Measurements from ENCODE around the gene CDS2.
A peak's percentile ranks its signal among the peaks of the same experiment; 100 is the strongest.

CDS2 gene

GRCh38 chr20:5183731-5184474 lies 57.1 kb downstream of the CDS2 start:
- DNase-seq = no peak

GRCh38 chr20:5184684-5185083 lies 57.9 kb downstream of the CDS2 start:
- DNase-seq = no peak

GRCh38 chr20:5187122-5187521 lies 60.3 kb downstream of the CDS2 start:
- no peak for DNase-seq

GRCh38 chr20:5188736-5189135 lies 61.9 kb downstream of the CDS2 start:
- no peak for DNase-seq

GRCh38 chr20:5189917-5190316 lies 63.1 kb downstream of the CDS2 start:
- DNase-seq = no peak

DNA sequence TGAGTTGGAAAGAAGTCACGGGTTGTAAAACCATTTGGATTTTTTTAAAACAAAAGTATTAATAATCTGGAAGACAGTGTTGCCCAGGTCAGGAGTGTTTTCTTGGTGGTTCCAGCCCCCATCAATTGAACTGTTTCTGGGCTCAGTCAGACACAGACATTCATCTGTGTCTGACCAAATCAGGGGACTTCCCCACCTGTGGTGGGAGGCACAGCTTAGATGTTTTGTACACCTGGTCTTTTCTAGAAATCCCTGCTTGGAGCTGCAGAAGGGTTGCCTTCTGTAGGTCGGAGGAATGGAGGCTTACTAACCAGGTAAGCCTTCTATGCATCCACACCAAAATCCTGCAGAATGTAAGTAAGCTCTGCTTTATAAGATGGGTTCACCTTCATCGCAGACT lies 63.6 kb downstream of the CDS2 start:
- DNase-seq = no peak

GRCh38 chr20:5191829-5192569 lies 65.2 kb downstream of the CDS2 start:
- DNase-seq = peak; percentile 55 to 74

- no peak for DNase-seq
These were observed 66.0 kb downstream of the CDS2 start for GRCh38 chr20:5192570-5193431.

- no peak for DNase-seq
These were observed 68.8 kb downstream of the CDS2 start for GRCh38 chr20:5195655-5196054.

GRCh38 chr20:5196149-5196548 lies 69.3 kb downstream of the CDS2 start:
- no peak for DNase-seq

DNA sequence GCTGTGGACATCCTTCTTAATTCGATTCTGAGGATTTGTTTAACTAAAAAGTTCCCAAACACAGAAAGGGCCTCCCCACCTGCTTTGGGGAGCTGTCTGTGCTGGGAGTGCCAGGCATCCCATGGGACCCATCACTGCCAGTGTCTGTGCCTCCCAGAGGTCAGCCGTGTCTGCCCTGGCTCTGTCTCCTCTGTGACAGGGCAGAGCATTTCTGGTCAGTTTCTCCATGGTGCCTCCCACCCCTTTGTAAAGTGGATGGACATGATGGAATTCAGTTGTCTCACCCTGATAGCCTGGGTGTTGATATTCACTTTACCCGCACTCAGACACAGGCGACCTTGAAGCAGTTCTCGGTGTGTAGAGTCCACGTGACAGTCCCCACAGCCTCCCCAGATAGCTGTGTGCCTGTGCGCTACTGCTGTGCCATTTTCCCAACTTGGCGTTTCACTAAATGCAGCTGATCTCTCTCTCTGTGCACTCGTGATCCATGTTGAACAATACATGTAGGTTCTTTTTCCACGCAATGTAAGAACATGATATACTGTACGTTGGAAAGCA lies 70.5 kb downstream of the CDS2 start:
- DNase-seq = no peak

- DNase-seq = no peak
These were observed 71.2 kb downstream of the CDS2 start for GRCh38 chr20:5197847-5198650.

DNA sequence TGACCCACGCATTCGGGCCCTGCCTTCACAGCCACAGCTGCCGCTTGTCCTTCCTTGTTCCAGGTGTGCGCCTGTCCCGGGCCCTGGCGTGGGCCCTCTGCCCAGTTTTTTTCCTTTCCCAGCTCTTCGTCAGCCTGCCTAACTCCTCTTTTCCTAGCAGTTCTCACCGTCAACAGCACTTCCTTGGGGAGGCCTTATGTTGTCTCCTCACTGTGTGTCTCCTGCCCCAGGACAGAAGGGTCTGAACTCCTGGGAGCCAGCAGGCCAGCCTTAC lies 71.8 kb downstream of the CDS2 start:
- no peak for DNase-seq

DNA sequence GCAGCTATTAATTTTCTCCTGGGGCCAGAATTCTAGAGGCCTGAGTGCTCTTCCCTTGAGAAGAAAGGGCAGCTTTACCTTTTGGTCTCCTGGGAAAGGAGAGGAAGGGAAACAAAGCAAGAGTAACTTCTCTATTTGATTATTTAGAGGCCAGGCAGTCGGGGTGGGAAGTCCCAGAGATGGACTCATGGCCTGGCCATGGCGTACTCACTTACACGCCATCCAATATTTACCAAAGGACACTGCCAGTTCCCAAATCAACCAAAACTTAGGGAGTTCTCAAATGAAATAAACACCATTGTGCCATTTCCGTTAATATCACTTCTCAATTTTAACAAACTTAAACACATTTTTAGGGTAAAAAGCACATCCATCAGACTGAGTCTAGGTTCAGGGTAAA lies 76.6 kb downstream of the CDS2 start:
- no peak for DNase-seq

DNA sequence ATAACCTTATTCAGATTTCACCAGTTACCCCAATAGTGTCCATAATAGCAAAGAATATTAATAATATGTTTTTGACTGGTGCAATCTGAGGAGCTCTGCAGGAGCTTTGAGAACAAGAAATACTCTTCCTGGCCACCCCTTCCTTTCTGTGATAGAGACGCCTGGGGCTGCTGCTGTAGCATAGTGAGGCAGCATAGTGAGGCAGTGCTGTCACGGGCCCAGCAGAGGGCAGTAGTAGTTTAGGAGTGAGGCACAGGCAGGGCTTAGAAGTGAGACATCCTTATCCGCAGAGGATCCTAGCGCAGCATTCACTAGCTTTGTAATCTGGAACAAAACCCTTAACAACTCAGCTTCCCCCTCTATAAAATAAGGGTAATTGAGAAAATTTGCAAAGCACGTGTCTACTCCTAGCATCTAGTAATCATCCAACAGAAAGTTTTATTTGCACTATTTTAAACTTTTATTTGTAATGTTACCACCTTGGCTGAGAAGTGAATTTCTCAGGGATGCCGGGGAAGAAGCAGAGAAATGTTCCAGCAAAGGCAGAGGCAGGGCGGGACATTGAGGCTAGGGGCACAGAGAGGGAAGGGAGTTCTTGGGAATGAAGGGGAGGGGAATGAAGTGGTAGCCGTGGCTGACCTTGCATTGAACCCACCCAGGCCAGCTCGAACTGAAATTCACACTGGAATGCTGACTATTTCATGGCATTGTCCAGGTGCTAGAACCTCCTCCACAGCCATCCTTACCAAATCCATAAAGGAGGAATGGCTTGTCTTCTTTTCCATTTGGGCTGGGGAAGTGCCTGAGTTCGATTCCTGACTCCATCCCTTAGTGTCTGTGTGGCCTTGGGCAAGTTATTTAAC lies 78.8 kb downstream of the CDS2 start:
- DNase-seq = peak; percentile 64 to 69

DNA sequence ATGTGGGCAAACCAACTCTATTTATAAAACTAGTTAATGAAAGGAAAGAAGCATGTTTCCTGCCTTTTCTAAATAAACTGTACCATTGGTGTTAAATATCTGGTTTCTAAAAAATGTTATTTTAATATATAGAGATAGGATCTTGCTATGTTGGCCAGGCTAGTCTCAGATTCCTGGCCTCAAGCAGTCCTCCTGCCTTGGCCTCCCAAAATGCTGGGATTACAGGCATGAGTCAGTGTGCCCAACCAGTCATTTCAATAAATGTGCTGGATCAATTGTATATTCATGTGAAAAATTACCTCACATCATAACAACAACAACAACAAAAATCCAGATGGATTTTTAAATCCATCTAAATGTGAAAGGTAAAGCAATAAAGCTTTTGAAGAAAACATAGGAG lies 80.3 kb downstream of the CDS2 start:
- no peak for DNase-seq

- no peak for DNase-seq
These were observed 85.3 kb downstream of the CDS2 start for GRCh38 chr20:5211803-5212714.

DNA sequence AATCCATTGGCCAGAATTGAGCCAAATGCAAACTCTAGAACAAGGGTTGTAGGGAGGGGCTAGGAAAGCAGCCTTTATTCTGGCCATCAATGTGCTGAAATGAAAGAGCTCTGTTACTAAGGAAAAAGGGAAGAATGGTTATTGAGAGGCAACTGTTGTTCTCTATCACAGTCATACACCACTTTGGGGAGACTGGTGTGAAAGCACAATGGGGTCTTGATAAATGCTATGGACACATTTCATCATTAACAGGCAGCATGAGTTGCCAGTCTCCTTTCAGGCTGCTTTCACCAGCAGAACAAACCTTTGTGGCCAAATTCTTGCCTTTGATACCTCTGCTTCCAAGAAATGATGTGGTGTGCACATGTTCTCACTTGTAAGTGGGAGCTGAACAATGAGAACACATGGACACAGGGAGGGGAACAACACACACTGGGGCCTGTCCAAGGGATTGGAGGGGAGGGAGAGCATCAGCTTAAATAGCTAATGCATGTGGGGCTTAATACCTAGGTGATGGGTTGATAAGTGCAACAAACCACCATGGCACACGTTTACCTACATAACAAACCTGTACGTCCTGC lies 86.2 kb downstream of the CDS2 start:
- no peak for DNase-seq

DNA sequence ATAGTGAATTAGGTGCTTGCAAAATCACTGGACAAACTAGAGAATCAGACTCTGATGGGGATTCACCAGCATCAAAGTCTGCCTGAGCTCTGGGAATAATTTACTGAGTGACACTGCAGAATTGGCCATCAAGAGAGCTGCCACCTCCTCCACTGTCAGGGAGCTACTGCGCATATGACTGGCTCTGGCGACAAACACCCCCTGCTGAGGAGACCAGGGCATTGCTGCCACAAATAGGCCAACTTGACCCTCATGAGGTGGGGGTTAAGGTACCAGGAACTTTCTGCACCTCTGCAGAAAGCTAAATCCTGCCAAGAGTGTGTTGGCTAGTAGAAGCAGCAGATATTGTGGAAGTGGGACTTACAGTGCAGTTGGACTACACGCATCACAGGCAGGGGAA lies 88.0 kb downstream of the CDS2 start:
- DNase-seq = no peak

DNA sequence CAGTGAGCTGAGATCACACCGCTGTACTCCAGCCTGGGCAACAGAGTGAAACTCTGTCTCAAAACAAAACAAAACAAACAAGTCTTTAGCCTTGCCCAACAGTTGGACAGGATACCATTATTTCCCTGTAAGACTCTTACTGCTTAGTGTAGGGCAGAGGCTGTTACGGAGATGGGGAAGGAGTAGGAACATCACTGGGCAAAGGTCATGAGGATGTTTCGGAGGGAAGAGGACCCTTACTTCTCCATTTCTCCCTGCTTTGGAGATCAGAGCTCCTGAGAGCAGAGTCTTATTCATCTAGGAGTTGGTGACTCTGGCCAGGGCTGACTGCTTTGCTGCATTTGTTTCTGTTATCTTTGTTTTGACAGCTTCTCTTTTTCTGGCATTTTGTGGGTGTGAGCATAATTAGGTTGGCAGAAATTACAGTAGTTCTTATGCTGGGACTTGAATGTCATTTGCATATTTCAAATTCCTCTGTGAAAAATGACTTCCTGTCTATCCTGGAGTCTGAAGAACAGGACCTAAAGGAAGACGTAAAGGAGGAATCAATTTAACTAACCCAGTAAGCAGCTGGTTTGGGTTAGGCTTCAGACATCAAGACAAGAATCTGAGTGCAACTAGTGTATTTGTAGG lies 89.0 kb downstream of the CDS2 start:
- DNase-seq = no peak

Measured in CD4-positive, alpha-beta T cell treated with Interferon alpha-2 for 1 hour (primary cell).